HepG2 (cell line): ENCODE measurements around the gene C17orf58. TPM values are rescaled to one million over a fixed set of nuclear protein-coding genes. Genes with fewer than 3 reads are reported as not detected.

Experiments
- ATAC-seq: fragments of 200-7000 bp; cut with Tn5 transposase; 3 replicates; pipeline ENCODE4 v1.9.1; 2020; ENCODE audit warnings: mild to moderate bottlenecking, moderate library complexity
- BruUV-seq: library from RNA; stranded (reverse); fragments of 400-500 nt; replicated peaks from 2 replicates; lab custom pipeline; 2021; lab: Mats Ljungman, UMichigan
- CTCF ChIA-PET: fragments of 300-600 bp; formaldehyde crosslinking; extraction: SDS; loops from one replicate; lab custom pipeline; 2021; ENCODE audit warnings: low total read pairs, inconsistent platforms, low intra/inter-chr PET ratio; lab: Yijun Ruan, JAX
- POLR2A ChIA-PET: fragments of 350-600 bp; sonication (Branson Sonifier 250); formaldehyde crosslinking; loops from one replicate; lab custom pipeline; 2020; ENCODE audit warnings: antibody characterized with exemption, inconsistent platforms; lab: Yijun Ruan, JAX
- DNase-seq: peaks from one replicate; pipeline ENCODE4 v3.0.0-alpha.2; 2015; ENCODE audit warnings: low spot score
- FAIRE-seq: peaks from 3 replicates; lab custom pipeline; 2011; peaks lifted over from hg19 to GRCh38; lab: Jason Lieb, UNC
- H2AFZ ChIP-seq: one replicate; pipeline ENCODE4 v1.6.1; 2011; ENCODE audit warnings: low read length, inconsistent platforms
- H3K27ac ChIP-seq: fragments of 300-600 bp; 3 replicates; pipeline ENCODE4 v1.8.0; 2011; ENCODE audit warnings: mixed run types, mild to moderate bottlenecking, mixed read lengths, low read length, inconsistent platforms; ENCODE audit not compliant: insufficient read depth; ENCODE audit errors: extremely low read length
- H3K27me3 ChIP-seq, 2 experiments: fragments of 200-600 bp in 1 of 2; 2 replicates in 1 of 2; 3 replicates in 1 of 2; pipeline versions ENCODE4 v1.6.0 to v1.8.0; 2011; ENCODE audit warnings: low read length in 2 of 2, mild to moderate bottlenecking in 2 of 2, moderate library complexity in 2 of 2, inconsistent platforms in 1 of 2; ENCODE audit not compliant: insufficient read depth in 2 of 2, control insufficient read depth in 1 of 2
- H3K36me3 ChIP-seq, 2 experiments: fragments of 200-600 bp in 1 of 2; replicated peaks in 1 of 2; 2 replicates in 1 of 2; 3 replicates in 1 of 2; pipeline versions ENCODE4 v1.5.1 to v1.8.0; 2011; ENCODE audit warnings: low read length in 2 of 2, inconsistent platforms in 1 of 2; ENCODE audit not compliant: insufficient read depth in 2 of 2, control insufficient read depth in 1 of 2
- H3K4me1 ChIP-seq: 2 replicates; pipeline ENCODE4 v1.5.1; 2012; ENCODE audit warnings: low read length, inconsistent platforms; ENCODE audit not compliant: insufficient read depth
- H3K4me2 ChIP-seq: 2 replicates; pipeline ENCODE4 v1.6.0; 2011; ENCODE audit warnings: low read depth, low read length, inconsistent platforms
- H3K4me3 ChIP-seq, 3 experiments: fragments of 200-600 bp in 1 of 3; sonication (generic), shearing (Covaris generic) in 1 of 3; replicated peaks in 1 of 3; 2 replicates each; pipeline ENCODE4 v1.5.1; 2011 to 2016; ENCODE audit warnings: low read length in 3 of 3, inconsistent platforms in 2 of 3, low read depth in 2 of 3, mild to moderate bottlenecking in 2 of 3, control low read depth in 1 of 3, mixed read lengths in 1 of 3; ENCODE audit not compliant: insufficient read depth in 1 of 3
- H3K79me2 ChIP-seq: one replicate; pipeline ENCODE4 v1.6.1; 2011; ENCODE audit warnings: low read length, inconsistent platforms; ENCODE audit not compliant: insufficient read depth
- H3K9ac ChIP-seq: 2 replicates; pipeline ENCODE4 v1.6.0; 2011; ENCODE audit warnings: mild to moderate bottlenecking, low read depth, low read length, inconsistent platforms; ENCODE audit not compliant: insufficient read depth
- H3K9me3 ChIP-seq: 2 replicates; pipeline ENCODE4 v1.5.1; 2012; ENCODE audit warnings: mild to moderate bottlenecking, low read length
- H4K20me1 ChIP-seq: 2 replicates; pipeline ENCODE4 v1.6.0; 2011; ENCODE audit warnings: inconsistent platforms, mild to moderate bottlenecking, low read length, moderate library complexity; ENCODE audit not compliant: insufficient read depth
- CBFB ChIP-seq: sonication (generic); formaldehyde crosslinking; IDR thresholded peaks from 2 replicates; pipeline ENCODE4 v1.4.0; 2020; ENCODE audit warnings: missing genetic modification reagents
- CEBPG ChIP-seq: IDR thresholded peaks from 2 replicates; pipeline ENCODE4 v1.6.1; 2016
- FOXO4 ChIP-seq: sonication (generic); formaldehyde crosslinking; conservative IDR thresholded peaks from 2 replicates; pipeline ENCODE4 v1.8.1; 2023; ENCODE audit warnings: missing genetic modification reagents
- HMG20A ChIP-seq: IDR thresholded peaks from 2 replicates; pipeline ENCODE4 v1.6.1; 2016; ENCODE audit warnings: borderline replicate concordance
- NR2C2 ChIP-seq: sonication (generic); formaldehyde crosslinking; IDR thresholded peaks from 2 replicates; pipeline ENCODE4 v1.4.0; 2020; ENCODE audit warnings: missing genetic modification reagents, mild to moderate bottlenecking, moderate library complexity, borderline replicate concordance
- NR2F1 ChIP-seq, 2 experiments: fragments of 450-650 bp in 1 of 2; formaldehyde crosslinking in 1 of 2; IDR thresholded peaks; 2 replicates each; pipeline versions ENCODE4 v1.5.0 to v1.6.1; 2016 to 2020; ENCODE audit warnings: mild to moderate bottlenecking in 1 of 2, missing compliant biosample characterization in 1 of 2, missing genetic modification reagents in 1 of 2, moderate library complexity in 1 of 2
- REPIN1 ChIP-seq: sonication (generic); formaldehyde crosslinking; IDR thresholded peaks from 2 replicates; pipeline ENCODE4 v1.8.0; 2022; ENCODE audit warnings: missing genetic modification reagents, low read depth, mild to moderate bottlenecking, borderline replicate concordance
- SSRP1 ChIP-seq: IDR thresholded peaks from 2 replicates; pipeline ENCODE4 v1.6.1; 2016; ENCODE audit warnings: control low read depth
- ZBTB34 ChIP-seq: sonication (generic); formaldehyde crosslinking; IDR thresholded peaks from 2 replicates; pipeline ENCODE4 v1.8.0; 2022; ENCODE audit warnings: mild to moderate bottlenecking, missing genetic modification reagents
- ZNF292 ChIP-seq: sonication (generic); formaldehyde crosslinking; IDR thresholded peaks from 2 replicates; pipeline ENCODE4 v1.8.1; 2022; ENCODE audit warnings: mild to moderate bottlenecking, low read depth, missing genetic modification reagents, borderline replicate concordance
- ZNF335 ChIP-seq: sonication (generic); formaldehyde crosslinking; IDR thresholded peaks from 2 replicates; pipeline ENCODE4 v1.4.0; 2020; ENCODE audit warnings: missing genetic modification reagents
- ZNF598 ChIP-seq: sonication (generic); formaldehyde crosslinking; IDR thresholded peaks from 2 replicates; pipeline ENCODE4 v1.5.1; 2020; ENCODE audit warnings: mild to moderate bottlenecking, missing genetic modification reagents, borderline replicate concordance
- ZNF674 ChIP-seq: sonication (generic); formaldehyde crosslinking; IDR thresholded peaks from 2 replicates; pipeline ENCODE4 v1.5.0; 2020; ENCODE audit warnings: low read depth, mild to moderate bottlenecking, missing genetic modification reagents
- ZNF883 ChIP-seq: sonication (generic); formaldehyde crosslinking; IDR thresholded peaks from 2 replicates; pipeline ENCODE4 v1.5.1; 2020; ENCODE audit warnings: mild to moderate bottlenecking, missing genetic modification reagents; ENCODE audit errors: not compliant biosample characterization
- WGBS: methylation state at CpG from one replicate; pipeline ENCODE4 v1.1.6; 2017; ENCODE audit warnings: low lambda C conversion rate; 5-methylcytosine and 5-hydroxymethylcytosine counted together
- in situ Hi-C: cut with HindIII; loops from 2 replicates; pipeline ENCODE4 v1.10.0; 2017; ENCODE audit warnings: low pct_unique_long_range_greater_than_20kb; ENCODE audit not compliant: extremely low pct_ligation_motif_present
- intact Hi-C: fragments of 100-400 bp; cut with micrococcal nuclease; formaldehyde crosslinking; loops from one replicate; pipeline ENCODE4 v1.10.0; 2022; ENCODE audit not compliant: unreplicated experiment
- polyA plus RNA-seq, 8 experiments: library from polyadenylated mRNA; depleted of rRNA in 3 of 8; stranded (reverse) in 7 of 8; unstranded in 1 of 8; fragments of >200 nt; fragmentation: Illumina TruSeq in 4 of 8; extraction: Trizol in 4 of 8; gene quantifications; 2 replicates each; pipeline versions ENCODE4 v1.2.1 to v1.2.3, GENCODE V29; 2011 to 2016; ENCODE audit warnings: low read depth in 4 of 8, missing spikeins in 1 of 8, mixed read lengths in 1 of 8; ENCODE audit not compliant: insufficient read depth in 1 of 8
- total RNA-seq, 5 experiments: library from RNA; depleted of rRNA; stranded (reverse); fragments of >200 nt; fragmentation: Illumina TruSeq; extraction: Trizol; gene quantifications; 2 replicates each; pipeline ENCODE4 v1.2.3, GENCODE V29; 2016; ENCODE audit warnings: low read depth in 1 of 5

The C17orf58 gene
- total and polyA plus RNA-seq, 2 of the 13 experiments (the other 11 are each of a cell fraction or from before 2014, with no cell fraction given), result 15.6 to 15.8 TPM

- no peak for FAIRE-seq
- no peak for ATAC-seq
- TSS peak; percentile 46 for BruUV-seq
- TF ChIP-seq ZBTB34 (CRISPR knock-in tag) (no peak), HMG20A (CRISPR knock-in tag) (no peak), ZNF335 (CRISPR knock-in tag) (no peak), ZNF674 (CRISPR knock-in tag) (no peak), NR2F1 (CRISPR knock-in tag; IDR thresholded peaks at IDR 0.05) (no peak), ZNF292 (no peak), REPIN1 (CRISPR knock-in tag) (no peak), ZNF598 (CRISPR knock-in tag) (no peak), SSRP1 (CRISPR knock-in tag) (no peak), ZNF883 (CRISPR knock-in tag) (no peak), NR2C2 (CRISPR knock-in tag) (no peak), CBFB (CRISPR knock-in tag) (no peak), CEBPG (no peak), FOXO4 (CRISPR knock-in tag) (no peak)
- Histone ChIP-seq H3K4me2 (no peak overlapping the region), H3K79me2 (no peaks in the 10 kb centered on the region), H3K27ac (no peak overlapping the region), H3K4me3 (no peak overlapping the region), H3K9me3 (no peaks in the 10 kb centered on the region), H4K20me1 (no peaks in the 10 kb centered on the region), H3K4me1 (peaks cover 7% of the 10 kb centered on the region; the same call in 1 of the 2 replicates), H3K27me3 (no peaks in the 10 kb centered on the region), H2AFZ (no peak overlapping the region), H3K9ac (no peak overlapping the region), H3K36me3 (peaks cover 0 to 3% of the 10 kb centered on the region in 2 experiments; a peak in 1 of 5 replicates)
- intact Hi-C loops, result no loop called here
- in situ Hi-C loops, result no loop called here
- 96% methylated on average over 9 of the region's 9 CpGs for WGBS
- no peak for DNase-seq
- CTCF ChIA-PET, result no interaction called here
- POLR2A ChIA-PET, result no interaction called here
Observed at GRCh38 chr17:67982034-67982640, 14.1 kb downstream of the C17orf58 start.
